GM21526 (cell line): Measurements from ENCODE around the gene ANKRD7.

Experiments
- ATAC-seq: cut with Tn5 transposase; IDR thresholded peaks from one replicate; pipeline ENCODE4 v1.9.1; 2021; ENCODE audit warnings: moderate library complexity; ENCODE audit not compliant: unreplicated experiment, low FRiP score

ANKRD7 gene

GRCh38 chr7:118224521-118224920 is at the start of gene ANKRD7:
Gene ANKRD7 (plus strand): TSS chr7:118224704. CDS start chr7:118224831, 127 bp downstream.
- no peak for ATAC-seq

GRCh38 chr7:118175740-118176139 is 48.8 kb upstream of the ANKRD7 start:
- ATAC-seq = no peak

DNA sequence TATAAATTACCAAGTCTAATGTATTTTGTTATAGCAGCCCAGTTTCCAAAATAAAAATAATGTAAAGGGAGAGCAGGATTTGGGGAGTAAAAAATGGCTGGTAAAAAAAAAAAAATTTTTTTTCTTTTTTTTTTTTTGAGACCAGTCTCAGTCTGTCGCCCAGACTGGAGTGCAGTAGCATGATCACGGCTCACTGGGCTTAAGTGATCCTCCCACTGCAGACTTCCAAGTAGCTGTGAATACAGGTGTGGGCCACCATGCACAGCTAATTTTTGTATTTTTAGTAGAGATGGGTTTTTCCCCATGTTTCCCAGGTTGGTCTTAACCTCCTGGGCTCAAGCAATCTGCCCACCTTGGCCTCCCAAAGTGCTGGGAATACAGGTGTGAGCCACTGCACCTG is 45.3 kb upstream of the ANKRD7 start:
- no peak for ATAC-seq

DNA sequence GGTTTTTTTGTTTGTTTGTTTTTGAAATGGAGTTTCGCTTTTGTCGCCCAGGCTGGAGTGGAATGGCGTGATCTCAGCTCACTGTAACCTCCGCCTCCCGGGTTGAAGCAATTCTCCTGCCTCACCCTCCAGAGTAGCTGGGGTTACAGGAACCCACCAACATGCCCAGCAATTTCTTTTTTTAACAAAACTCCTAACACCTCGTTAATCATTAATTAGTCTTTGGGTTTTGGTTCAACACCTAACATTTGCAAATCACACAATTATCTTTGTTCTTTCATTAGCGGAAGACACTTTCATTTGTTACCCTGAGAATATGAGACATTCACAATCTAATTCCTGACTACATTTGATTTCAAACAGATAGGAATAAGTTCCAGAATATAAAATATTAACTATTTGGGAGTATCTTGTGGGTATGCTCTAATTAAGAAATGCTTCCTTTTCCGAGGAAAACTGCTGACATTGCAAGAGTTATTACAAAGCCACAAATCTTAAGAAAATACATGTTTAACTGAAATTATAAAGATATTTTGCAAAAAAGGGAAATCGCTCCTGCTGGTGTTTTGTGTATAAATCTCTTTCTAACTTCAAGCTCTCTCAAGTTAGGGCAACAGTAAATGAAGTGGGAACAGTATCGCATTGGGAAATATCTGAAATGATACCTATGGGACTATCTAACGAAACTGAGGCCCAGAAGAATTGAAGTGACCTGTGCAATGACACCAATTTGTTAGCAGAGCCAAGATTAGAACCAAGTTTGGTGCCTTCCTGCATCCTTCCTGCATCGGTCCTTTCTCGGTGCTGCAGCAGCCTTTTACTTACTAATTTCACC is 41.7 kb upstream of the ANKRD7 start:
- no peak for ATAC-seq

DNA sequence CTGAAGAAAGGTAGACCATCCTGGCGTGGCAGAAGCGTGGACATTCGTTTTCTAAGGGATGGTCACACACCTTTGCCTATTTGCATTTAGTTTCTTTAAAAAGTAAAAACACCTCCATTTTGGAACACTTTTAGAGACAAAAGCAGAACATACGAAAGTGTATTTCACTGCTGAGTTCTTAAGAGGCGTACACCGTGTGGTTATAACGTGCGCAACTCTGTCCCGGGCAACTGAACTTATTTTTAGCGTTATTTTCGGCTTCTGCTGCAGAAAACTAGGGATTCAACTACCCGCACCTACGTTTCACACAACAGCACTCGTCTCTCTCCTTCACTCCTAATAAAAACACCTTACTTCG is 41.1 kb upstream of the ANKRD7 start:
- ATAC-seq = peak; percentile 1

- peak; percentile 97 for ATAC-seq
Measured at GRCh38 chr7:118183786-118184564, 40.5 kb upstream of the ANKRD7 start, which contains the start of gene LSM8. Gene LSM8 (plus strand): TSS chr7:118184164. CDS start chr7:118184224, 60 bp downstream.

DNA sequence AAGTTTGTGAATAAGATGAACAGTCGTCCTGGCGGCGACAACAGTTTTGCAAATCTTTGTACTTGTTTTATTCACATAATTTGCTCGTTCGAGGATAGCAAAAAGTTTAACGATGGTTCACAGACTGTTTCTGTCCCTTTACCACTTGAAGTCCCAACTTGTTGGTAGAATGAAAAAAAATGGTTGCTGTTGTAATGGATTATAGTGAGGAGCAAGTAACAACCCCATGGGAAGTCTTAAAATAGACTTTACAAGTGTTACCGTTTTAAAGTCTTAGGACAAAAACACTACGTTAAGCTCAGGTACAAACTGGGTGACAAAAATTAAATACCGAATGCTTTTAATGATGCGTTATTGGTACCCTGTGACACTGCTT is 40.0 kb upstream of the ANKRD7 start:
- no peak for ATAC-seq

DNA sequence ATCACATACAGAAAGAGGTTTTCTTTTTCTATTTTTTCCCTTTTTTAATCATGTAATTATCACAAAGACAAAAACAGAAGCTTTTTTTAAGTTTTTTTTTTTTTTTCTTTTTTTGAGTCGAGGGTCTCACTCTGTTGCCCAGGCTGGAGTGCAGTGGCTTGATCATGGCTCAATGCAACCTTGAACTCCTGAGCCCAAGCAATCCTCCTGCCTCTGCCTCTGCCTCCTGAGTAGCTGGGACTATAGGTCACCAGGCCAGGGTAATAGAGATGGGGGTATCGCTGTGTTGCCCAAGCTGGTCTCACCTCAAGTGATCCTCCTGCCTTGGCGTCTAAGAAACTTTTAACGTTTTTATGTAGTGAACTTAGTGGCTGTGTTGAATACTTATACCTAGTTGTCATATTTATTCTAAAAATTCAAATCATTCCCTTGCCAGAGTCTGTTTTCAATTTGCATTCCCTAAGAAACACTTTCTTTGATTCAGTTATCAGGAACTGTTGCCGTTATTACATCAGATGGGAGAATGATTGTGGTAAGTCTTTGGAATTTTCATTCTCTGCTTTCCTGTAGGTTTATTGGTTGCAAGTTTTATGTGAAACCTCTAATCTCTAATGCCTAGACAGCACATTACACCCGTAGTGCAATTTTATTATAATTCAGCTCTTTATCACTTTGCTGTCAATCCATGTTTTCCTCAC is 39.2 kb upstream of the ANKRD7 start:
- no peak for ATAC-seq

- ATAC-seq = no peak
Measured at GRCh38 chr7:118186501-118186900, 38.0 kb upstream of the ANKRD7 start.

- ATAC-seq = no peak
Measured at GRCh38 chr7:118194571-118194970, 29.9 kb upstream of the ANKRD7 start.

DNA sequence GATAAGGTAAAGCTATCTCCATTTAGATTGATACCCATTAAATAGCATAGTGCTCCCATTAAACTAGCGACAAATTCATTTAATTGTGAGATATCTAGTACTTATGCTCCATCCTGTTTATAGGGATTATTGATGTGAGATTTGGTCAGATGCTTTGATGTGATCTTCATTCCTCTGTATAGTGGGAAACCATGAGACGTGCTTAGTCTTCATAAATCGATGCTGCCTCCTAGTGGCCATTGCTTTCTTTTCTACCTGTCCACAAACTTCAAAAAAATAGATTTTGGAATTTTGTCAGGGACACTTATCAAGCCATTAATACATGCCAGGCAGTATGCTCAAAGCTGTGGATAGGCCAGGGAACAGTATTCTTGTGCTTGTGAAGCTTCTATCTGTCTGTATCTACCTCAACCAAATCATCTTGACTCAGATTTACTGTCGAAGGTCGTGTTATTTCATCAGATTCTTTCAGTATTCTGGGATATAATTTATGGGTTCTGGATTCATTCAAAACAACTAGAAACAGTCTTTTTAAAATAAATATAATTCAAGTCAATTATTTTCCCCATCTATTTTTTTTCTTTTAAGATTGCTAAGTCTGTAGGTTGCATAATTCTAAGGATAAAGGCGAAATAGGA is 28.5 kb upstream of the ANKRD7 start:
- ATAC-seq = peak; percentile 83

GRCh38 chr7:118202061-118202460 is 22.4 kb upstream of the ANKRD7 start:
- no peak for ATAC-seq

- peak; percentile 98 for ATAC-seq
Measured at GRCh38 chr7:118214051-118214832, 10.3 kb upstream of the ANKRD7 start.

DNA sequence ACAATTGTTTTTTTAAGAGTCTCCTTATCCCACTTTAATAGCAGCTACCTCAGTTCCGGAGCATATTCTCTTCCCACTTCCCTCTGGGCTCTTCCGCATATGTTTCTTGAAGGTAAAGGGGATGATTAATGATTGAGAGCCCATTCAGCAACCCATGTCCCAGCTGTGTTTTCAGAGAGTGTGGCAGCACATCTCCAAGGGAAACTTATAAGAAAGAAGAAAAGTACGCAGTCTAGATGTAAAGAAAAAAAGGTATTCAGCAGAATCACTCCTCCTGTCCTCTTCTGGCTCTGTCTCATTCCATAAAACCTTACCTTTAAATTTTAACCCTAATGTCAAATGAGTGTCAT is 9.7 kb upstream of the ANKRD7 start:
- peak; percentile 10 for ATAC-seq

- ATAC-seq = no peak
Measured at GRCh38 chr7:118217210-118217619, 7.3 kb upstream of the ANKRD7 start.

DNA sequence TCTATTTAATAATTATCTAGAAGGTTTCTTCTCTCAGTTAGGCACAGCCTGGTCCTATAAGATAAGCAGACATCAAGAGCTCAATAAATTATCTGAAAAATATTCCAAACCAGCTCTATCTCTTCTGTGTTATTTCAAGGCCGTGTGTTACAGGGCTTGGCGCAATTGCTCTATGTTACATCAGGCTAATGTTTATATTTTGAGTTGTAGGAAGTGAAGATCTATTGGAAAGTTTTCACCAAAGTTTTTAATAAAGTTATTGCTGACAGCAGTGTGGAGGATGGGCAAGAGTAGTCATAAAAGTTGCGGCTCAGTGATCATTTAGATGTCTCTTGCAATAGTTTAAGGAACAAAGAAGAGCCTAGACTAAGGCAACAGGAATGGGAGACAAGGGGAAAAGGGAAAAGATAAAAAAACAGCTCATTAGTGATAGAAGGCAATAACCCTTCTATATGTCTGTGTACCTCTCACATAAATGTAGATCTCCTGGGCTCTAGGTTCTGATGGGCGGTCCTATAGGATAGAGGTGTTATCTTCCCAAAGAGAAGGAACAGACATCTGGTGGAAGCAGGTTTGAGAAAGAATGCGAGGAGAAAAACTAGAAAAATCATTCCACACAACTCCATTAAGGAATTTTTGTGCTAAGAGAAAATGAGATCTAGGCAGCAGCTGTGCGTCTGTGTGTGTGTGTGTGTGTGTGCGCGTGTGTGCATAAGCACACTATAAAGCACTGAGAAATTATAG is 5.9 kb upstream of the ANKRD7 start:
- no peak for ATAC-seq

- ATAC-seq = no peak
Measured at GRCh38 chr7:118219157-118219512, 5.4 kb upstream of the ANKRD7 start.

DNA sequence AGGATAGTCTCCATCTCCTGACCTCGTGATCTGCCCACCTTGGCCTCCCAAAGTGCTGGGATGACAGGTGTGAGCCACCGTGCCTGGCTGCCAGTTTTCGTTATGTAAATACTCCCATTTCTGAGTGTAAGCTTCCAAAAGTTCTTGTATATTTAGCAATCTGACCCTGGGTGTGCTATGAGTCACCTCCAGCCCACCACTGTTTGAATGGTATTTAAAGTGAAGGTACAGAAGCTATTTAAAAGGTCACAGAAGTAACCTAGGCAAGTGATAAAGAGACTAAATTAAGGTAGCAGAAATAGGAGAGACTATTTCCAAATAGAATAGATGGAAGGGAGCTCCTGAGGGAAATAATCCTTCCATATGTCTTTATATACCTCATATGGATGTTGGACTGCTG is 3.9 kb upstream of the ANKRD7 start:
- no peak for ATAC-seq

DNA sequence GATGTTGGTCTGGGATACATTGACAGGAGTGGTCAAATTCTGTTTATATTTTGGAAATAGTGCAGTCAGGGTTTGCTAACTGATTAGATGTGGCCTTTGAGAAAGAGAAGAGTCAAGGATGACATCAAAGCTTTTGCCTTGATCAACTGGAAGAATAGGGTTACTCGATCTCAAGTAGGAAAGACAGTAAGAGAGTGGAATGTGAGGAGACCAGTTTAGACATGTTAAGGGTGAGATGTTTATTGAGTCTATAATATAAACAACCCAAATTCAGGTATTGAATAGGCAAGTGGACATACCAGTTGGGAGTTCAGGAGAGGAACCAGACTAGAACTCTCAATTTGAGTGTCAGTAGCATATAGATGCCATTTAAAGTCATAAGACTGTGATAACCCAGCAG is 1.9 kb upstream of the ANKRD7 start:
- ATAC-seq = no peak
